Neutrophil (primary cell): ENCODE results near the gene BANP.

Source experiments
- H3K27ac ChIP-seq: fragments of 200-600 bp; sonication (generic); 2 replicates; pipeline ENCODE4 v1.5.1; 2016; ENCODE audit warnings: mild to moderate bottlenecking, moderate library complexity
- H3K27me3 ChIP-seq: fragments of 200-600 bp; sonication (generic); 2 replicates; pipeline ENCODE4 v1.6.0; 2016; ENCODE audit warnings: mild to moderate bottlenecking
- H3K36me3 ChIP-seq: fragments of 200-600 bp; sonication (generic); 2 replicates; pipeline ENCODE4 v1.5.1; 2017
- H3K4me1 ChIP-seq, 2 experiments: fragments of 200-600 bp in 1 of 2; sonication (generic) in 1 of 2; 1 replicate in 1 of 2; 2 replicates in 1 of 2; pipeline versions ENCODE4 v1.5.1 to v1.6.1; 2013 to 2016; ENCODE audit warnings: low read depth in 1 of 2, low read length in 1 of 2, mild to moderate bottlenecking in 1 of 2, moderate library complexity in 1 of 2; ENCODE audit not compliant: control insufficient read depth in 1 of 2, insufficient read depth in 1 of 2
- H3K4me3 ChIP-seq, 2 experiments: fragments of 200-600 bp in 1 of 2; sonication (generic) in 1 of 2; 1 replicate in 1 of 2; 2 replicates in 1 of 2; pipeline ENCODE4 v1.5.1; 2013 to 2016; ENCODE audit warnings: low read depth in 1 of 2, low read length in 1 of 2, mild to moderate bottlenecking in 1 of 2, moderate library complexity in 1 of 2
- H3K9me3 ChIP-seq: fragments of 200-600 bp; sonication (generic); 2 replicates; pipeline ENCODE4 v1.5.1; 2016
- TF ChIP-seq, protein P1 (sequence below): fragments of 200-600 bp; sonication (generic); IDR thresholded peaks from 2 replicates; pipeline ENCODE4 v1.5.1; 2016; ENCODE audit warnings: antibody characterized with exemption

BANP gene

GRCh38 chr16:87956365-87957231 is 5.4 kb downstream of the BANP start:
- Histone ChIP-seq H3K27ac (peak overlapping the region; percentile 100), H3K4me3 (peak overlapping the region; percentile 96), H3K9me3 (no peaks in the 10 kb centered on the region), H3K36me3 (peaks cover 16% of the 10 kb centered on the region), H3K27me3 (no peaks in the 10 kb centered on the region), H3K4me1 (peaks cover 67 to 76% of the 10 kb centered on the region in 2 experiments)
- TF ChIP-seq, protein P1, sequence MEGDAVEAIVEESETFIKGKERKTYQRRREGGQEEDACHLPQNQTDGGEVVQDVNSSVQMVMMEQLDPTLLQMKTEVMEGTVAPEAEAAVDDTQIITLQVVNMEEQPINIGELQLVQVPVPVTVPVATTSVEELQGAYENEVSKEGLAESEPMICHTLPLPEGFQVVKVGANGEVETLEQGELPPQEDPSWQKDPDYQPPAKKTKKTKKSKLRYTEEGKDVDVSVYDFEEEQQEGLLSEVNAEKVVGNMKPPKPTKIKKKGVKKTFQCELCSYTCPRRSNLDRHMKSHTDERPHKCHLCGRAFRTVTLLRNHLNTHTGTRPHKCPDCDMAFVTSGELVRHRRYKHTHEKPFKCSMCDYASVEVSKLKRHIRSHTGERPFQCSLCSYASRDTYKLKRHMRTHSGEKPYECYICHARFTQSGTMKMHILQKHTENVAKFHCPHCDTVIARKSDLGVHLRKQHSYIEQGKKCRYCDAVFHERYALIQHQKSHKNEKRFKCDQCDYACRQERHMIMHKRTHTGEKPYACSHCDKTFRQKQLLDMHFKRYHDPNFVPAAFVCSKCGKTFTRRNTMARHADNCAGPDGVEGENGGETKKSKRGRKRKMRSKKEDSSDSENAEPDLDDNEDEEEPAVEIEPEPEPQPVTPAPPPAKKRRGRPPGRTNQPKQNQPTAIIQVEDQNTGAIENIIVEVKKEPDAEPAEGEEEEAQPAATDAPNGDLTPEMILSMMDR: no peak

GRCh38 chr16:87957296-87958094 is 6.3 kb downstream of the BANP start:
- H3K36me3 ChIP-seq: peaks cover 12% of the 10 kb centered on the region
- H3K4me1 ChIP-seq: peaks cover 60 to 68% of the 10 kb centered on the region in 2 experiments
- peak overlapping the region; percentile 100 for H3K27ac ChIP-seq
- H3K9me3 ChIP-seq: no peaks in the 10 kb centered on the region
- peak overlapping the region; percentile 96 for H3K4me3 ChIP-seq
- H3K27me3 ChIP-seq: no peaks in the 10 kb centered on the region
- TF ChIP-seq, protein P1: no peak

- Histone ChIP-seq H3K4me3 (no peak overlapping the region), H3K36me3 (peaks cover 9% of the 10 kb centered on the region), H3K9me3 (no peaks in the 10 kb centered on the region), H3K4me1 (peaks cover 54 to 61% of the 10 kb centered on the region in 2 experiments), H3K27ac (peak overlapping the region; percentile 57), H3K27me3 (no peaks in the 10 kb centered on the region)
- TF ChIP-seq, protein P1: no peak
These were observed 7.4 kb downstream of the BANP start for GRCh38 chr16:87958632-87959031.

DNA sequence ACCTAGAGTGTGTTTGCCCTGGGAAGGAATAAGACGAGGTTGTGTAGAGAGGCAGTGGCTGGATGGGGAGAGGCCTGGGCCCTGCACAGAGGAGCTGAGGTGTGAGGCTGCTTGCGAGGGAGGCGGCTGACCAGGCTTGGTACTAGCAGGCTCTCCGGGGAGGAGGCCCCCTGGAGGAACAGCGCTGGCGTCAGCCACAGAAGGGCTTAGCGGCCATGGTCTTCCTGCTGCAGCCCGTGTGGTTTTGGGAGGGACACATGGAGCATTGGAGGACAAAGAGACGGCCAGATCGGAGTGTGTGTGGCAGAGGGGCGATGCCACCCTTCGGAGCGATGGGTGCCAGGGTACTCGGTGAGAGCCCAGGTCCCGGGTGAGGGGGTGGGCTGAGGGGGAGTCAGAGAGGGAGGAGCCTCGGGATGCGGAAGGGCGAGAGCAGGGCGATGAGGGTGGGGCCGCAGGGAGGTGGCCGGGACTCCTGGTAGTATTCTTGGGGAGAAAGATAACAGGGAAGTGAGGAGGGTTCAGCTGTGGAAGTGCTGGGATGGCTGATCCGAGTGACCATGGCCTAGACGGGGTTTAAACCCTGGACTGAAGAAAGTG is 8.3 kb downstream of the BANP start:
- TF ChIP-seq, protein P1: no peak
- Histone ChIP-seq H3K27ac (peak overlapping the region; percentile 57), H3K36me3 (peaks cover 9% of the 10 kb centered on the region), H3K27me3 (no peaks in the 10 kb centered on the region), H3K9me3 (no peaks in the 10 kb centered on the region), H3K4me1 (peaks cover 48 to 53% of the 10 kb centered on the region in 2 experiments), H3K4me3 (peak overlapping the region; percentile 22 to 43)

GRCh38 chr16:87960296-87960695 is 9.1 kb downstream of the BANP start:
- Histone ChIP-seq H3K4me1 (peaks cover 40 to 45% of the 10 kb centered on the region in 2 experiments), H3K4me3 (no peak overlapping the region), H3K27me3 (no peaks in the 10 kb centered on the region), H3K27ac (peak overlapping the region; percentile 57), H3K36me3 (peaks cover 9% of the 10 kb centered on the region), H3K9me3 (no peaks in the 10 kb centered on the region)
- TF ChIP-seq, protein P1: no peak
